Caco-2 (cell line): ENCODE results near the gene PMS1. TPM values are rescaled to one million over a fixed set of nuclear protein-coding genes. Genes with fewer than 3 reads are reported as not detected.

Source experiments
- BruUV-seq: library from RNA; stranded (reverse); fragments of 400-500 nt; replicated peaks from 2 replicates; lab custom pipeline; 2021; lab: Mats Ljungman, UMichigan
- CTCF ChIA-PET: fragments of 300-600 bp; sonication (Branson Sonifier 250); formaldehyde crosslinking; loops from one replicate; lab custom pipeline; 2022; ENCODE audit warnings: antibody characterized with exemption; lab: Charles Lee
- POLR2A ChIA-PET: fragments of 300-600 bp; sonication (Branson Sonifier 250); formaldehyde crosslinking; loops from one replicate; lab custom pipeline; 2022; ENCODE audit warnings: antibody characterized with exemption; lab: Charles Lee
- DNase-seq, 2 experiments: peaks; one replicate each; pipeline versions ENCODE4 v3.0.0 to v3.0.0-alpha.2; 2020 to 2022
- H3K27me3 ChIP-seq: replicated peaks from 2 replicates; pipeline ENCODE4 v1.6.0; 2011; ENCODE audit warnings: low read length; ENCODE audit not compliant: control insufficient read depth, insufficient read depth
- H3K36me3 ChIP-seq: 2 replicates; pipeline ENCODE4 v1.5.1; 2011; ENCODE audit warnings: low read length; ENCODE audit not compliant: control insufficient read depth, insufficient read depth
- H3K4me1 ChIP-seq: fragments of 250-450 bp; sonication (Bioruptor Pico); 2 replicates; pipeline ENCODE4 v1.5.1; 2020; ENCODE audit warnings: mild to moderate bottlenecking
- H3K4me3 ChIP-seq: 2 replicates; pipeline ENCODE4 v1.5.1; 2011; ENCODE audit warnings: low read depth, mild to moderate bottlenecking, control low read depth, low read length
- H3K9me3 ChIP-seq: fragments of 250-450 bp; sonication (Bioruptor Pico); 2 replicates; pipeline ENCODE4 v1.5.1; 2020; ENCODE audit warnings: mild to moderate bottlenecking, moderate library complexity
- H3K27ac Mint-ChIP-seq: one replicate; pipeline ENCODE4 v1.8.0; 2022; ENCODE audit warnings: mixed read lengths; ENCODE audit not compliant: unreplicated experiment
- H3K27me3 Mint-ChIP-seq: one replicate; pipeline ENCODE4 v1.8.0; 2022; ENCODE audit warnings: mixed read lengths; ENCODE audit not compliant: insufficient read depth, unreplicated experiment
- H3K36me3 Mint-ChIP-seq: one replicate; pipeline ENCODE4 v1.8.0; 2022; ENCODE audit warnings: mild to moderate bottlenecking, mixed read lengths; ENCODE audit not compliant: insufficient read depth, unreplicated experiment
- H3K4me1 Mint-ChIP-seq: one replicate; pipeline ENCODE4 v1.8.0; 2022; ENCODE audit warnings: low read depth, mixed read lengths; ENCODE audit not compliant: unreplicated experiment
- H3K4me3 Mint-ChIP-seq: one replicate; pipeline ENCODE4 v1.8.0; 2022; ENCODE audit warnings: mild to moderate bottlenecking, moderate library complexity, mixed read lengths; ENCODE audit not compliant: unreplicated experiment
- H3K9me3 Mint-ChIP-seq: one replicate; pipeline ENCODE4 v1.8.0; 2022; ENCODE audit warnings: mixed read lengths; ENCODE audit not compliant: unreplicated experiment
- CTCF ChIP-seq, 2 experiments: fragments of 200-600 bp in 1 of 2; IDR thresholded peaks; 1 replicate in 1 of 2; 2 replicates in 1 of 2; pipeline versions ENCODE4 v1.5.1 to v1.8.0; 2011 to 2022; ENCODE audit warnings: antibody characterized with exemption in 1 of 2, control low read depth in 1 of 2, inconsistent platforms in 1 of 2, low read depth in 1 of 2, low read length in 1 of 2, mild to moderate bottlenecking in 1 of 2, moderate library complexity in 1 of 2; ENCODE audit not compliant: insufficient read depth in 1 of 2, severe bottlenecking in 1 of 2, unreplicated experiment in 1 of 2
- intact Hi-C: fragments of 100-400 bp; cut with micrococcal nuclease; formaldehyde crosslinking; loops from one replicate; pipeline ENCODE4 v1.10.0; 2022; ENCODE audit not compliant: unreplicated experiment
- total RNA-seq: library from RNA; stranded (reverse); gene quantifications from 2 replicates; pipeline ENCODE4 v1.2.3, GENCODE V29; 2022

The PMS1 gene
- total RNA-seq, 1 experiment from 2014 or later: 40.2 TPM

DNA sequence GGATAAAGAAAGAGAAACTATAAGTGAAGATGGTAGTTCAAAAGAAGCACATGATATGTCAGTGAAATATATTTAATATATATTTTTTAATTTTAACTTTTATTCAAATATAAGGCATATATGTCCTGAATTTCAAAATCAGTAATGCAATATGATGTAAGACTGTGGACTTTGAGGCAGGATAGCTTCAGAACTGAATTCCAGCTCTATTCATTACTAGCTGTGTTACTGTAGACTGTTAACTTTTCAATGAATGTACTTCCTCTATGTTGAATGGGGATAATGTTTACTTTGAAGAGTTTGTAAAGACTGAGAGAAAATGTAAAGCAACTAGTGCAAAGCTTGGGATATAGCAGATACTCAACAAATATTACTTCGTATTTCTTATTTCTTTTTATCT is 112.6 kb downstream of the PMS1 start:
- no peak overlapping the region for H3K27ac Mint-ChIP-seq
- Histone ChIP-seq H3K4me3 (no peak overlapping the region), H3K27me3 (no peaks in the 10 kb centered on the region), H3K36me3 (no peaks in the 10 kb centered on the region), H3K4me1 (no peaks in the 10 kb centered on the region), H3K9me3 (no peaks in the 10 kb centered on the region)
- H3K27me3 Mint-ChIP-seq: peaks cover 8% of the 10 kb centered on the region
- H3K9me3 Mint-ChIP-seq: no peaks in the 10 kb centered on the region
- POLR2A ChIA-PET: no interaction called here
- H3K4me3 Mint-ChIP-seq: no peak overlapping the region
- no peaks in the 10 kb centered on the region for H3K4me1 Mint-ChIP-seq
- TF ChIP-seq CTCF (IDR thresholded peaks at IDR 0.05; ENCODE audit: insufficient read depth in 1 of 2, low read depth in 1 of 2, low read length in 1 of 2, severe bottlenecking in 1 of 2, unreplicated experiment in 1 of 2): no peak
- H3K36me3 Mint-ChIP-seq: no peaks in the 10 kb centered on the region
- intact Hi-C loops: no loop called here
- CTCF ChIA-PET: no interaction called here
- DNase-seq: no peak
- BruUV-seq: no TSS peak

DNA sequence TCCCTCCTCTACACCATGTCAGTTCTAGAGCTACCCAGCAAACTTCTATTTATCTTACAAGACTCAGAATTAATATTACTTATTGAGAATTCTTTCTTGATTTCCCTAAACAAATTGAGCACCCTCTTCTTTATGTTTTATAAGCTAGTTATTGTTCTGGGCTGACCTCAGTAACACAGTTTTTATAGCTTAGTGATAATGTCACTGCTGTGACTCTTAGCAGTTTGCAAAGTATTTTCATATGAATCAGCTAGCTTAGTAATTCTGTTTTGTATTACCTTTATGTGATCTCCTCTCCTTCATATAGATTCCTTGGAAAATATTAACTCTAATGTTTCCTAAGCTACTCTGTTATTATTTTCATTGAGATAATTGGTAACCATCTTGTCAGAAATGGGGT is 114.9 kb downstream of the PMS1 start:
- Mint-ChIP-seq H3K36me3 (no peaks in the 10 kb centered on the region), H3K4me1 (no peaks in the 10 kb centered on the region), H3K27me3 (peaks cover 6% of the 10 kb centered on the region), H3K27ac (no peak overlapping the region), H3K9me3 (no peaks in the 10 kb centered on the region), H3K4me3 (no peak overlapping the region)
- Histone ChIP-seq H3K4me3 (no peak overlapping the region), H3K27me3 (no peaks in the 10 kb centered on the region), H3K9me3 (no peaks in the 10 kb centered on the region), H3K36me3 (no peaks in the 10 kb centered on the region), H3K4me1 (no peaks in the 10 kb centered on the region)
- CTCF ChIA-PET: interaction anchor here (0.6 kb wide), 1 partner anchor 33 kb away, joined by 4 read pairs; no protein-coding TSS in a partner anchor
- no TSS peak for BruUV-seq
- intact Hi-C loops: no loop called here
- POLR2A ChIA-PET: no interaction called here
- no peak for TF ChIP-seq CTCF (IDR thresholded peaks at IDR 0.05; ENCODE audit: insufficient read depth in 1 of 2, low read depth in 1 of 2, low read length in 1 of 2, severe bottlenecking in 1 of 2, unreplicated experiment in 1 of 2)
- no peak for DNase-seq

GRCh38 chr2:189900726-189901125 is 116.5 kb downstream of the PMS1 start:
- no peak for DNase-seq
- no peak for TF ChIP-seq CTCF (IDR thresholded peaks at IDR 0.05; ENCODE audit: insufficient read depth in 1 of 2, low read depth in 1 of 2, low read length in 1 of 2, severe bottlenecking in 1 of 2, unreplicated experiment in 1 of 2)
- ChIA-PET CTCF (no interaction called here), POLR2A (no interaction called here)
- Histone ChIP-seq H3K4me3 (no peak overlapping the region), H3K36me3 (no peaks in the 10 kb centered on the region), H3K9me3 (no peaks in the 10 kb centered on the region), H3K27me3 (no peaks in the 10 kb centered on the region), H3K4me1 (no peaks in the 10 kb centered on the region)
- no TSS peak for BruUV-seq
- no peak overlapping the region for H3K27ac Mint-ChIP-seq
- H3K36me3 Mint-ChIP-seq: no peaks in the 10 kb centered on the region
- intact Hi-C loops: no loop called here
- H3K9me3 Mint-ChIP-seq: no peaks in the 10 kb centered on the region
- no peak overlapping the region for H3K4me3 Mint-ChIP-seq
- H3K4me1 Mint-ChIP-seq: no peaks in the 10 kb centered on the region
- peaks cover 6% of the 10 kb centered on the region for H3K27me3 Mint-ChIP-seq
